ENCODE data around the gene C1GALT1.

The C1GALT1 gene

GRCh38 chr7:7290429-7291122 lies 108.2 kb downstream of the C1GALT1 start:
- no peak for DNase-seq

- DNase-seq = no peak
Observed at GRCh38 chr7:7292085-7292484, 109.7 kb downstream of the C1GALT1 start.

- DNase-seq = no peak
Observed at GRCh38 chr7:7292608-7293007, 110.3 kb downstream of the C1GALT1 start.

GRCh38 chr7:7293092-7293491 lies 110.7 kb downstream of the C1GALT1 start:
- no peak for DNase-seq

GRCh38 chr7:7294911-7295310 lies 112.6 kb downstream of the C1GALT1 start:
- DNase-seq = no peak

Measured in NCI-H2081 (cell line).